T-helper 2 cell treated with Interferon-gamma antibody and Interleukin-4, amounts not matched to agents 100 ng/mL and 5 ng/mL, for 36 hours (primary cell): Measurements from ENCODE around the gene KCNK1. TPM values are rescaled to one million over a fixed set of nuclear protein-coding genes. Genes with fewer than 3 reads are reported as not detected.
"Not testable (repeated sequence)": the region's sequence is repeated elsewhere in the genome, so short reads cannot be mapped to it uniquely, and the experiment has no call there.

Experiments
- intact Hi-C: fragments of 100-400 bp; cut with micrococcal nuclease; formaldehyde crosslinking; loops from one replicate; pipeline ENCODE4 v1.15.1; 2023
- total RNA-seq: library from RNA; stranded (reverse); gene quantifications from 2 replicates; pipeline ENCODE4 v1.2.3, GENCODE V29; 2022

KCNK1 gene
- total RNA-seq, 1 donor from 2014 or later: 6.8 TPM

DNA sequence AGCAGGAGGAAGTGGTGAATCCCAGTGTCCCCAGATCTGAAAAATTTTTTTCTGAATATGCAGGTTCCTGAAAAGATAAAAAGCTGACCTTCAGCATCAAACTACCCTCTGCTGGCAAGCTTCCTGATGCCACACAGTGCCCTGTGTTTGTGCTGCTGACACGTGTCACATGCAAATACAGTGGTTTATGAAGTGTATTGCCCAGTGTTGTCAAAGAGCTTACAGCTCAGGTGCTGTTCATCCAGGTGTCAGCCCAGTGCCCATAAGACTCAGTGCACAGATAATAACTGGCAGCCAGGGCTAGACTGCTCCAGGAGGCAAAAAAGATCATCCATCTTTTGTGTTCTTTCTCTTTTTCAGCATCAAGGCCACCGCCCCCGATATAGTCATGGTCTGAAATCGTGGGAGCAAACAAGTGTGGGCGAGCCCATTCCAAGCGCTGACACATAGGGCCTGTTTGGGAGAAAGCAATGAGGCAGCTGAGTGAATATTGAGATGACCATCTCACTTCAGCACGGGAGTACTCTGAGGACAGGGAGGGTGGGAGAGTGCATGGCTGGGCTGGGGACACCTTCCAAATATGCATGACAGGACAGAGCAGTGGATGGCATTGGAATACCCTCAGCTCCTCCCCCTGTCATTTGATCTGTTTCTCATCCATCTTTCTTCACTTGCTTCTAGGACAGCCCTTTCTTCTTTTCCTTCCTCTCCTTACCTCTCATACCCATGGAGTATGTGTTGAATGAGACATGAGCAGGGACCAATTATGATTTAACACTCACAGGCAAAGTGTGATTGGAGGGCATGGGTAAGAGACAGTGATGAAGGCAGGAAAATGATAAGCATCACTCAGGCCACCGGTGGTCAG lies 6.4 kb upstream of the KCNK1 start:
- intact Hi-C loops: no loop called here

DNA sequence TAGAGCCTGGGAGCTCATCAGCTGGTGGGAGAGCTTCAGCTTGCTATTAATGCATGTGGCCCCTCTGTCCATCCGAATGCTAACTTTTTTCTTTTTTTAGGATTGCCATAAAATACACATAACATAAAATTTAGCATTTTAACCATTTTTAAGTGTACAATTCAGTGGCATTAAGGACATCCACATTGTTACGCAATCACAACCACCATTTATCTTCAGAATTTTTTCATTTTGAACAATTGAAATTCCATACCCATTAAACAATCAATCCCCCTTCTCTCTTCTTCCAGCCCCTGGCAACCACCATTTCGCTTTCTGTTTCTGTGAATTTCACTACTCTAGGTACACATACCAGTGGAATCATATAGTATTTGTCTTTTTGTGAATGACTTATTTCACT lies 4.9 kb upstream of the KCNK1 start:
- intact Hi-C loops: no loop called here

DNA sequence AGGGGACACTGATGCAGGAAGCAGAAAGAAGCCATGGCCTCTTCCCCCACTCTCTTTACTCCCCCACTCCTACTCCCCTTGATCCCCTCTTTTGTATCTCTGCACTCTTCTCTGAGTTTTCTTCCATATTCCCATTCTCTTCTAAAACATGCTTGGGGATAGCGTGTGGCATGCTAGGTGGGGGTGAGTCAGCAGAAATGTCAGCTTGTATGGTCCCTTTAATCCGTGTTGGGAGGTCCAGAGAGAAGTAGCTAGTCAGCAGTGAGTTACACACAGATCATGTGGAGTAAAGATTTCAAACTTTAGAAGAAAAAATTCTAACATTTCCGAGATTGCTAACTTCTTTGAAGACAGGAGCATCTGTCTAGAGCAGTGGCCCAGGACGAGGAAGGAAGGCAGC lies 4.0 kb upstream of the KCNK1 start:
- intact Hi-C loops: no loop called here

DNA sequence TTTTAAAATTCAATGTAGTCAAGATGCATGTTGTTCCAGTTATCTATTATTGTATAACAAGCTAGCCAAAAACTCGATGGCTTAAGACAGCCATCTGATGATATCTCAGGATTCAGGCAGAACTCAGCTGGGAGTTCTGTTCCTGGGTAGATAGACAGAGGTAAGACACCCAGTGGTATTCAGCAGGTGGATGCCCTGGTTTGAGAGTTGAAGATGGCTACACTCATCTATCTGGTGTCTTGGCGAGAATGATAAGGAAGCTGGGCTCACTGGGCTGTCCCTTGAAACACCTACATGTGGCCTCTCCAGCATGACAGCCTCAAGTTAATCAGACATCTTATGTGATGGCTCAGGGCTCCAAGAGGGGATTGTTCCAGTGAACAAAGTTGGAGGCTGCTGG lies 3.3 kb upstream of the KCNK1 start:
- intact Hi-C loops: no loop called here

DNA sequence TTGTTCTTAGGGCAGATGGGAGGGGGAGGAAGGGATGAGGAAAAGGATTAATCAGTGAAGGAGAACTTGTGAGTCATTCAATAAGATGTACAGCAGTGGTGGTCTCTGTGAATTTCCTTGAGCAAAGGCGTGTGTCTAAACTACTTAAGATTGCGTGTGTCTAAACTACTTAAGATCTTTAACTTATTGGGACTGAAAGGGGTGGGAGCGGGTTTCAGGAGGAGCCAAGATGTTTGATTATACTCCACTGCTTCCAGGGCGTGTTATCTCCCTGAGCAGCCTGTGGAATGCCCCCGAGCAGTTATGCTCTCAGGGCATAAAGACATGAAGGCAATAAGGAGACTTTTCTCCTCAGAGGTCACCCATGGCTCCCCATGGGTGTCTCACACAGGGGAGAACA lies 2.5 kb upstream of the KCNK1 start:
- intact Hi-C loops: not testable (repeated sequence)

DNA sequence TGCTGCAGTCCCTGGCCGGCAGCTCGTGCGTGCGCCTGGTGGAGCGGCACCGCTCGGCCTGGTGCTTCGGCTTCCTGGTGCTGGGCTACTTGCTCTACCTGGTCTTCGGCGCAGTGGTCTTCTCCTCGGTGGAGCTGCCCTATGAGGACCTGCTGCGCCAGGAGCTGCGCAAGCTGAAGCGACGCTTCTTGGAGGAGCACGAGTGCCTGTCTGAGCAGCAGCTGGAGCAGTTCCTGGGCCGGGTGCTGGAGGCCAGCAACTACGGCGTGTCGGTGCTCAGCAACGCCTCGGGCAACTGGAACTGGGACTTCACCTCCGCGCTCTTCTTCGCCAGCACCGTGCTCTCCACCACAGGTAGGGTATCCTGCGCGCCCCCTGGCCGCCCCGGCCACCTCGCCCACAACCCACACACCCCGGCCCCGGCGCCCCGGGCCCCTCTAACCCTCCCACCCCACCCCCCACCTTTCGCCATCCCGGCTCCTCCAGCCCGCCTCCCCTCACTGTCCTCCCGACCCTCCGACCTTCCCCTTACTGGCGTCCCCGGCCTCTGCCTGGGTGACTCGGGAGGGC lies 352 bp downstream of the KCNK1 start:
- intact Hi-C loops: loop anchor here (1.0 kb wide), 1 partner anchor 15 kb away; no protein-coding TSS in a partner anchor

DNA sequence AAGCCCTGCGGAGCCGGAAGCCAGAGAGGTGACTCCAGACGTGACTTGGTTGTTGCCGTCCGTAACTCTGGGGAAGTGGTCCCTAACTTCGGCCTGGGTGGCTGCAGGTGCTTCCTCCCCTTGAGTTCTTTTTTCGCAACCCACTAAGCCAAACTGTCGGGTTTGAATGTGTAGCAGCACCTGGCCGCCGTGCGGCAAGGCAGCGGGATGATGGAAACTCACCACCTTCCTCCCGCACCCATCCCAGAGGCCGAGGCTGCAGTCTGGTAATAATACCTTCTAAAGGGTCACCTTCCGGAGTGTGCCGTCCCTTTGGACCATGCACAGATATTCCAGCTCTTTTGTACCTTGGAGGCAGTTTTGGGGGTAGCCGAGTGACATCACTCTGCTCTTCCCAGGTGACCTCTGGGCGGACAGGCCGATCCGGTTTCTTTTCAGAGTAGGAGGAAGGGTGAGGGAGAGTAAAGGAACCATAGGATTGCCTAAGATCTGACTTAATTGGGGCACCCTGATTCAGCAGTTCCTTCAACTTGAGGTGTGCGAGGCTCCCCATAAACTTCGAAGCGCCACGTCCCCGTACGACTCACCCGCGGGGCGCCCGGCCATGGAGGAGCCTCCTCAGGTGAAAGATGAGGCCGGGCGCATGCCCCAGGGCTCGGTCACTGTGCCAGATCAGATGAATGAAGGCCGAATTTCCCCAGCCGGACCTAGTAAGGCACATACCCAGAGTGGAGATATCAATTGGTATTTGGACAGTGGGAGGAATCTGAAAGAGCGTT lies 1.0 kb downstream of the KCNK1 start:
- intact Hi-C loops: loop anchor here (1.0 kb wide), 1 partner anchor 16 kb away; no protein-coding TSS in a partner anchor

DNA sequence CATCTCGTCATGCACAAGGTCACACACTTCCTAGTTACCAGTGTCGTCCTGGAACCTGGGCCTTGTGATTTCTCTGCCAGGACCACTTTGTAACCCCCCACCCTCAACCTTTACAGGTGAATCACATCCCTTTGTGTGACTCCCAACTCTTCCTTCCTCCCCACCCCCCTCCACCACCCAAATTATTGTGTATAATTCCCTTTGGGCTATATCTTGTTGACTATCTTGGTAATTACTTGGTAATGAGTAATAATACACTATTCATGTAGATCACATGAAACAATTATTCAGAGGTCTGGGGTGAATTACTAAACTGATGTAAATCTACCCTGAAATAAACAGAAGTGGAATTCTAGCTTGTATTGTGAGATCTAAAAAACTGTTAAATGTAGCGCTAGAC lies 1.7 kb downstream of the KCNK1 start:
- intact Hi-C loops: no loop called here

DNA sequence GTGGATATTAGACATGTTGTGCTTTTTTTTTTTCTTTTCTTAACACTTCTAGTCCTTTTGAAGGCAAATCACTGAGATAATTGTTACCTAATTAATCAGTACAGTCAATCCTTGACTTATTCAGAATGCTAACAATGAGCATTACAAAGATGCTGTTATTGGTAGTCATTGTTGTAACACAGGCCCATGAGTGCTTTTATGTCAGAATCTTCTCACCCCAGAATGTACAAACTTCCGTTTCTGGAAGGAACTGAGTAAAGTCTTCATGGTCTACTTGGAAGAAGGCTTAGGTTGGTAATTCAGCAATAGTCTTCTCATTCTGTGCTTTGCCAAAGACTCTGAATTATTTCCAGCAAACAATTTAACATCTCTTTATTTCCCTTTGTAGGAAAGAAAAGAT lies 3.1 kb downstream of the KCNK1 start:
- intact Hi-C loops: no loop called here

DNA sequence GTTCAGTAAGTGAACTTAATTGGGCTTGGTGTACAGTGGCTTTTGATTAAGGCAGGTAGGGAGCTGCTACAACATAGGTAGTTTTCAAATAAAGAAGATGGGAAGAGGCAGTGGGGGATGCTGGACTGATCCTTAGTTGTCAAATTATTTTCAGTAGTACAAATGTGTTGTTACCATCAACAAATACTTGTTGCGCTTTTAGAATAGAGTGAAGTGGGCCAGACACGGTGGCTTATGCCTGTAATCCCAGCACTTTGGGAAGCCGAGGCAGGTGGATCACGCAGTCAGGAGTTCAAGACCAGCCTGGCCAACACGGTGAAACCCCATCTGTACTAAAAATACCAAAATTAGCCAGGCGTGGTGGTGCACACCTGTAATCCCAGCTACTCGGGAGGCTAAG lies 5.5 kb downstream of the KCNK1 start:
- intact Hi-C loops: not testable (repeated sequence)

DNA sequence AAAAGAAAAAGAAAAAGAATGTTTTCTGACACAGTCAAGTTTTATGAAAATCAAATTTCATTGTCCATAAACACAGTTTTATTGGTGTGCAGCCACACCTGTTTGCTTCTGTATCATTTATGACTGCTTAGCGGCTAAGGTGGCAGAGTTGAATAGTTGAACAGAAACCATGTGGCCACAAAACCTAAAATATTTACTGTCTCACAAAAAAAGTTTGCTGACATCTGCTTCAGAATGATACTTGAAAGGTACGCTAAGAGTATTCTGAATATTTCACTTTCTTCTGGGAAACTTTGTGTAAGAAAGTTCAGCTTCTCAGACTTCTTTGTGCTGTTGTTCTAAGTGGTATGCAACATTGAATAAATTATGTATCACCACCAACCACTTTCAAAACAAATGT lies 6.2 kb downstream of the KCNK1 start:
- intact Hi-C loops: no loop called here

DNA sequence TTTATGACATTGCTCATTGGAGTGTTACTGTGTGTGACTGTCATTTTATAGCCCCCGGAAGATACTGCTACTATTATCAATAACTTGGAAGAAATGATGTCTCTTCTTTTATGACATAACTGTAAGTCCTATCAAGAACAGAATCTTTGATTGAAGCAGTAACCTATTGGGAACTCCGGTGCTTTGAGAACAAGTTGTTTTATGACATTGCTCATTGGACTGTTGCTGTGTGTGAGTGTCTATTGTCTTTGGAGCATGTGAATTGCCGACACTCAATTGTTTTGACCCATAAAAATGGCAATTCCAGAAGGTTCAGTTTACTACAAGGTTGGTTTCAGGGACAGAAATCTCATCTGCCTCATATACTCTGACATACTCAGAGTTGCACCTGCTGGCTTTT lies 8.0 kb downstream of the KCNK1 start:
- intact Hi-C loops: no loop called here

DNA sequence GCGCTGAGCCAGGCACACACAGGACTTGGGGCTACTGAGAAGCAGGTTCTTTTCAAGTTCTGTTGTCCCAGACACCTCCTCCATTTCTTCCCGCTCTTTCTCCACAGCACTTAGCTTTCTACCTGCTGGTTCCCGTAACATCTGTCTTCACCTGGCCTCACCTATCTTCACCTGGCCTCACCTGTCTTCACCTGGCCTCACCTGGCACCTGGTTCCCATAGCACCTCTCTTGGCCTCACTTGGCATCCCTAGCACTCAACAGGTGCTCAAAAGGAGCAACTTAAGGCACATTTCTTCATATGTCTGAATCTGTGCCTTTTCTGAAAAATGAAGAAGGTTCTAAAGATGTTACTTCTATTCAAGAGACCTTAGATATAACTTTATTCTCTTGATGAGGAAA lies 10.4 kb downstream of the KCNK1 start:
- intact Hi-C loops: no loop called here

DNA sequence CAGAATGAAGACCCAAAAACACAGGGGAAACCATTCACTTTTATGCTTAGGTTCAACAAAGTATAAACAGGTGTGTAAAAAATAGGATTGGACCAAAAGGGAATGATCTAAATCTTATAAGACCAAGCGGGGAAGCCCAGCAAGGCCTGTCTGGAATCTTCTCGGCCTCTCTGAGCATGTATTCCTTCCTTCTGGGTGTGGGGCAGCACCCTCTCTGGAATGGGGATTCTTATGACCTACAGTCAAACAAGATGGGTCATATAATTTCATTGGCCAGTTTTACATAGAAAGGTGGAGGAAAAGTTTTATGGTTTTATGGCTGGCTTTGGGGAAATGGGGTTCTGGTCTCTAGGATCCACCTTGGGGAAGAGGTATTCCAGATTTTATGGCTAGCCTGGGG lies 11.2 kb downstream of the KCNK1 start:
- intact Hi-C loops: no loop called here

DNA sequence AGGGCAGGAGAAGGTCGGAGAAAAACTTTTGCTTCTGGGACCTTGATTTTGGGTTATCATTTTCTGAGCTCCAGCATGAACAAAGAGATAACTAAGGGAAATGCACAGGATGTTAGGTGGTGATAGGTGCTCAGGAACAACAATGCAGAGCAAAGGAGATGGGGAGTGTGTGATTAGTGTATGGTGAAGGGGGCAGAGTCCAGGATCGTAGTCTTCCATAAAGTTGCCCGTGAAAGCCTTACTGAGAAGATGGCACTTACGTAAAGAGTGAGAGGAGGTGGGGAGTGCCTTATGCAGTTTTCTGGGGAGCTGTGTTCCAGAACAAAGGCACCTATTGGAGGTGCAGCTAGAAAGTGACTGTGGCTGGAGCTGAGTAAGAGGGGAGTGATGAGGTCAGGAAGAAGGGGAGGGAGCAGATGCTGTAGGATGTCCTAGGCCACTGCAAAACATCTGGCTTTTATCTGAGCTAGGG lies 11.6 kb downstream of the KCNK1 start:
- intact Hi-C loops: no loop called here

DNA sequence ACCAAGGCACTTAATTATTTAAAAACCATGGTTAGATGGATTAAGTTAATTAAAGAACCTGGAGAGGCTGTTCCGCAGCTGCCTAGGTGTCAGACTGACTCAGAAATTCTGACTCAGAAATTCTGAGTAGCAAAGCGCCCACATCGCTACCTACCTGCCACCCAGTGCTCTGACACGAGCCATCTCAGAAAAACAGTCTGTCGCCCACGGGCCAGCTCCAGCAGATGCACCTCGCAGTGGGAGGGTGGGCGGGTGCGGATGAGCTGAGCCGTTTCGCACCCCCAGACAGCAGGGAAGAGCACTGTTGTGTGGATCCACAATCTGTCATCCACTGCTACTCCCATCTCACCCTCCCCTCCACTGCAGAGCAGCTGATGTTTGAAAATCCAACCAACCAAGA lies 13.5 kb downstream of the KCNK1 start:
- intact Hi-C loops: no loop called here

DNA sequence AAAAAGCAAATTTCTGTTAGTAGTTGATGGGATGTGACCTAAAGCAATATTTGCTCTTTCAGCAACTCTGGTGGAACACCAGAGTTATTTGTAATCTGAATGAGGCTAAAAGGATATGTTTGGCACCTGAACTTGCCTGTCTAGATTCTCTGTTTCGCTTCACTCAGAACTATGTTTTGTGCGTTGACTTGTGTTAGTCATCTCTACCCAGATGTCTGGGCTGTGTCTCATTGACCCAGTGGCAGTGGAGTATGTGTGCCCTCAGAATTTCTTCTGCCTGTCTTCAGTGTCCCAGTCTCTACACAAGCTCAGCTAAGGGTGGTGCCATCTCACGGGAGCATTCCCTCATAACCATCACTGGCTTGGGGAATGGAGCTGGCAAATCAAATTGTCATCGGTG lies 13.9 kb downstream of the KCNK1 start:
- intact Hi-C loops: no loop called here

DNA sequence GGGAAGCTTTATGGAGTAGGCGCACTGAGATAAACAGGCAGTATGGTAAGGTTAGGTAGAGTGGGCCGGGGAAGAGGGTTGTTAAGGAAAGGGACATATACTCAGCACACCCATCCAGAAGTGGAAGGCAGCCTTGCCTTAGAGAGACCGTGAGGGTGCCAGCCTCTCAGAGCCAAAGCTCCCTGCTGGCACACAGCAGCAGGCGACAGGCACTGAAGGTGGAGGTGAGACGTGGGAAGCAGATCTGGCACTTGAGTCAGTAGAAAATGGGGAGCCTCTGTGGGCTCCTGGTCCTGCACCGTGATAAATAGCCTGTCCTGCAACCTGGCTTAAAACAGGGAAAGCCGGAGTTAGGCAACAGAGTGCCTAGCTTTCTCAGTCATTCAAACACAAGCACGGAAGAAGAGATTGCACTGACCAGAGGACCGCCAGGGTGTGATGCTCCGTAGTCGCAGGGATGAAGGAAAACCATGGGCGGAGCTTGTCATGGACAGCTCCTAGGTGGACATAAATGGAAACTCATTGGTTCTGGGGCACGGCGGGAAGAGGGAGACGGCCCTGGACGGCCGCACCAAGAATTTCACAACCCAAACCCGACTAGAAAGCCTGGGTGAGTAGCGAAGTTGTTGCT lies 15.5 kb downstream of the KCNK1 start:
- intact Hi-C loops: no loop called here

DNA sequence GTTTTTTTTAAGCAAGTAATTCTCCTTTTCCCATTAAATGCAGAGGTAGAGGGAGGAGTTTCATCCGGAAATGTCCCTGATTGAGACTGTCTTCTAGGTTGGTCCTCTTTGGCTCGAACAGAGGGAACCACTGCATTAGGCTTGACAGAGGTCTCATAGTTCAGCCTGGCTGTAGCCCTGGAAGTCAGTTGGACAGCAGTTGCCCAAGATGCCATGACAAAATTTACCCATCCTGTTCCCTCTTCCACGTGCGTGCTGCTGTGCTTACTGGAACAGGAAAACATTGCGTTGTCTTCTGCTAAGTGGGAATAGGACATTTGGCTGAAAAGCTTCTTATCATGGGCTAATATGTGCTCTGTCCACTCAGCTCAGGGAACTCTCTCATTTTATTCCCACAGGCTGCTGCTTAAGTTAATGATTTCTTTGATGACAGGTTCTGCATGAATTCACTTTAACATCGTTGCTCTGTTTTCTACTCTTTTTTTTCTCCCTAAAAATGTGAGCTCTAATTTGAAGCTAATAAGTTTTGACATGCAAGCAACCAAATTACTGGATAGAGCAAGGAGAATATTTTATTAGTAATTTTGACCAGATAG lies 18.0 kb downstream of the KCNK1 start:
- intact Hi-C loops: no loop called here

DNA sequence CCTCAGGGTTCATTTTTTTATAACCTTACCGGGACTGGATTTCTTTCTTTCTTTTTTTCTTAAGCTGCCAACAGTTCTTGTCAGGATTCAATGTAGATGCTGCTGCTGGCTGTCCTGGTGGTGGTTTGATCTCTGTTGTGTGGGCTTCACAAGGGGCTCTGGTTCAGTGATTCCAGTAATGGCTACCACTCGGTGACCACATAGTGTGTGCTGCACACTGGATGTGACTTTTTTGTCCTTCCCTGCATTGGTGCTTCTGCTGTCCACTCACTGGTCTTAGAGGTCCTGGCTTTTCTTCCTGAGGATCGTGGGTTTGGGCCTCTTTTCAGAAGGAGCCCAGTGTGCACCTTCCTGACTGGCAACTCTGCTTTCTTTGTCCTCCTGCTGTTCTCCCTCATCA lies 18.5 kb downstream of the KCNK1 start:
- intact Hi-C loops: no loop called here

DNA sequence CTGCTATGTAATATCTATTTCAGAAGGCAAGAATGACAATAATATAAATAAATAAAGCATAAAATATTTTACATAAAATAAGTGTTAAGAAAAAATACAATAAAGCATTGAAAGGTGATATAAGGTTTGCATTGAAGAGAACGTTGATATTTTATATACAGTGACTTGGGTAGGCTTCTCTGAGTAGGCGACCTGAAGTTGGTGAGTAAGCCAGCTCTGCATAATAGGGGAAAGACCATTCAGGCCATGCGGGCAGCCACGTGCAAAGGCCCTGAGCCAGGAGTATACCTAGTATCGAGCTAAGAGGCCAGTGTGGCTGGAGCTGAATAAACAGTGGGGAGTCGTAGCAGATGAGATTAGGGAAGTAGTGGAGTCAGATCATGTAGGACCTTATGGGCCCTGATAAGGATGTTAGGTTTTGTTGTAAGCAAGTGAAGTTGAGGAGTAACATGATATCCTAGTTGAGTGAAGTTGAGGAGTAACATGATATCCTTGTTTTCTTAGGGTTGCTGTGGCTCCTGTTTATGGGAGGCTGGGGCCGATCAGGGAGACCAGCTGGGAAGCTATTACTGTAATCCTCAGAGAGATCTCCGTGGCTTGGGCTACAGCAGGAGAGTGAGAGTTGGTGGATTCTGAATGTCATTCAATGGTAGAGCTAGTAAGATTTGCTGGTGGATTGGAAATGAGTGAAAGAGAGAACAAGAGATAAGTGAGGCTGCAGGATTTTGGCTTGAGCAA lies 22.0 kb downstream of the KCNK1 start:
- intact Hi-C loops: no loop called here
